Cardiac fibroblast (primary cell): ENCODE measurements around the gene ABCG1.

Source experiments
- DNase-seq, 2 donors: peaks; one replicate each; pipeline versions ENCODE4 v3.0.0 to v3.0.0-alpha.2; 2010; ENCODE audit warnings: low read depth in 2 of 2
- H3K4me3 ChIP-seq, 2 donors: replicated peaks in 1 of 2; 1 replicate in 1 of 2; 2 replicates in 1 of 2; pipeline ENCODE4 v1.5.1; 2011; ENCODE audit warnings: low read depth in 2 of 2, low read length in 2 of 2, mild to moderate bottlenecking in 2 of 2, moderate library complexity in 1 of 2
- CTCF ChIP-seq: IDR thresholded peaks from one replicate; pipeline ENCODE4 v1.5.1; 2011; ENCODE audit warnings: low read depth, mild to moderate bottlenecking, low read length, inconsistent platforms

ABCG1 gene

GRCh38 chr21:42277593-42277992, 58.7 kb downstream of the ABCG1 start:
- no peak for DNase-seq
- H3K4me3 ChIP-seq: no peak overlapping the region
- TF ChIP-seq CTCF: no peak

GRCh38 chr21:42278451-42279149, 59.7 kb downstream of the ABCG1 start:
- H3K4me3 ChIP-seq: no peak overlapping the region
- DNase-seq: no peak
- TF ChIP-seq CTCF: no peak

- TF ChIP-seq CTCF: no peak
- no peak for DNase-seq
- no peak overlapping the region for H3K4me3 ChIP-seq
Observed at GRCh38 chr21:42279341-42279871, 60.5 kb downstream of the ABCG1 start.

GRCh38 chr21:42279888-42280287, 60.9 kb downstream of the ABCG1 start:
- no peak for DNase-seq
- TF ChIP-seq CTCF: no peak
- no peak overlapping the region for H3K4me3 ChIP-seq

GRCh38 chr21:42280356-42281180, 61.6 kb downstream of the ABCG1 start:
- DNase-seq: no peak
- TF ChIP-seq CTCF: no peak
- no peak overlapping the region for H3K4me3 ChIP-seq

GRCh38 chr21:42281181-42281680, 62.3 kb downstream of the ABCG1 start:
- H3K4me3 ChIP-seq: no peak overlapping the region
- DNase-seq: no peak
- TF ChIP-seq CTCF: no peak
